Cardiac ventricle fibroblast (primary cell): ENCODE measurements around the gene NUDT5. TPM values are rescaled to one million over a fixed set of nuclear protein-coding genes. Genes with fewer than 3 reads are reported as not detected.

ENCODE experiments used
- total RNA-seq: library from RNA; depleted of rRNA; stranded (reverse); fragments of >200 nt; gene quantifications from 2 replicates; pipeline ENCODE4 v1.2.3, GENCODE V29; 2015

Gene NUDT5
- total RNA-seq = 49.5 and 55.3 TPM in 2 replicates

DNA sequence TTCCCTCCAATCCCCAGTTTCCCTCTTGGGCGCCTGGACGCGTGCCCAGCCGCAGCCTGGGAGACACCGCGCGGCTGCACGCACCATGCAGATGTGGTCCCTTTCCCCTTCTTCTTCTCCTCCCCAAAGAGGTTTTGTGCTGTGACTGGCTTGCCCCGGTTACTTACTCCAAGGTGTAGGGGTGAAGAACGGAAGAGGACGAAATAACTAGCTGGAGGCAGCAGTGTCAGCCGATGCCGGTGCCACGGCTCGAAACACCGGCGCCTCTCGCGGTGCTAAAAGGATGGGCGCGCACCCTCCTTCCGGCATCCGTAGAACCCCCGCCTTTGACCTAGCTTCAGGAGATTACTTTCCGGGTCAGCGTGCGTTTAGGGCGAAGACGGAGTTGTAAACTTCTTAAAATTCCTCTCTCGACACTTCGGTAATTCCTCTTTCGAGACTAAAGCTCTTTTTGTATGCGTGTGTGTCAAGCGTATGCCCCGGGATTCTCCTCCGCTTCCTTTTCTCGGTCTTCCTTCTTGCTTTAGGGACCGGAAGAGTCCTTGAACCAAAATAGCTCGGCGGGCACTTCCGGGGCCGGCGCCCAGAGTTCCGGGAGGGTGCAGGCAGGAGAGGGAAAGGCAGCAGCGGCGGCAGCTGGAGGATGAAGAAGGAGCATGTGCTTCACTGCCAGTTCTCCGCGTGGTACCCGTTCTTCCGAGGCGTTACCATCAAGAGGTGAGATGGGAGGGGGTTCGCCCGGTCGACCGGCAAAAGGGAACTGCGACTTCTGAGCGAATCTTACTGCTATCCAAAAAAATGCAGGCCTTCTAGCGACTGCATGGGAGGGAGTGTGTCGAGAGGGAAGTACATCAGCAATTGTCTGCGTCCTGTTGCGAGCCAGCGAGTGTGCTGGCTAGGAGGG is at the start of gene NUDT5, which contains the start of gene CDC123:
Gene NUDT5 (minus strand): TSS at position 289 of the 904 bp plus-strand sequence. CDS start 9,600 bp downstream, outside the sequence.
Gene CDC123 (plus strand): TSS at position 586 of the 904 bp plus-strand sequence. CDS start 58 bp downstream, at position 644.

GRCh38 chr10:12129222-12130111 is 66.2 kb downstream of the NUDT5 start, which contains the start of gene SEC61A2:
Gene SEC61A2 (plus strand): TSS chr10:12129677. CDS start chr10:12129788, 111 bp downstream.

Other genes with a start within 250 kb of the NUDT5 start
- 10.2 and 12.4 TPM in 2 replicates for gene UPF2, start 153.1 kb downstream of the NUDT5 start, total RNA-seq
- gene DHTKD1, start 126.9 kb downstream of the NUDT5 start, total RNA-seq = 10.7 and 14.6 TPM in 2 replicates
- 2.0 and 3.1 TPM in 2 replicates for gene SEC61A2, start 66.2 kb downstream of the NUDT5 start, total RNA-seq
- gene CDC123, start 297 bp upstream of the NUDT5 start, total RNA-seq = 49.5 and 58.0 TPM in 2 replicates
- gene CAMK1D, start 153.7 kb upstream of the NUDT5 start, total RNA-seq = 1.3 and 1.6 TPM in 2 replicates